Osteoblast (primary cell): ENCODE measurements around the gene SMAD4. TPM values are rescaled to one million over a fixed set of nuclear protein-coding genes. Genes with fewer than 3 reads are reported as not detected.

Experiments used
- DNase-seq: peaks from one replicate; pipeline ENCODE4 v3.0.0; 2011; ENCODE audit warnings: low spot score, mixed read lengths; ENCODE audit not compliant: insufficient read length; ENCODE audit errors: missing footprints
- H2AFZ ChIP-seq: 2 replicates; pipeline ENCODE4 v1.6.0; 2011; ENCODE audit warnings: mild to moderate bottlenecking, low read length
- H3K27ac ChIP-seq: 2 replicates; pipeline ENCODE4 v1.5.1; 2011; ENCODE audit warnings: mild to moderate bottlenecking, low read depth, low read length, moderate library complexity
- H3K27me3 ChIP-seq: 2 replicates; pipeline ENCODE4 v1.6.0; 2012; ENCODE audit warnings: mild to moderate bottlenecking, control low read depth, inconsistent platforms, low read length, moderate library complexity; ENCODE audit not compliant: insufficient read depth
- H3K36me3 ChIP-seq: 2 replicates; pipeline ENCODE4 v1.5.1; 2011; ENCODE audit warnings: mild to moderate bottlenecking, low read length, control low read depth, moderate library complexity; ENCODE audit not compliant: insufficient read depth
- H3K4me1 ChIP-seq: 2 replicates; pipeline ENCODE4 v1.5.1; 2011; ENCODE audit warnings: mild to moderate bottlenecking, low read length, control low read depth, moderate library complexity; ENCODE audit not compliant: insufficient read depth
- H3K4me2 ChIP-seq: 2 replicates; pipeline ENCODE4 v1.6.0; 2011; ENCODE audit warnings: mild to moderate bottlenecking, low read length; ENCODE audit not compliant: insufficient read depth
- H3K4me3 ChIP-seq: fragments of 200-600 bp; sonication (generic); 3 replicates; pipeline ENCODE4 v1.5.1; 2012; ENCODE audit warnings: mild to moderate bottlenecking, low read length, inconsistent platforms; ENCODE audit not compliant: insufficient read depth
- H3K79me2 ChIP-seq: 2 replicates; pipeline ENCODE4 v1.6.0; 2012; ENCODE audit warnings: mild to moderate bottlenecking, low read length, control low read depth, inconsistent platforms; ENCODE audit not compliant: insufficient read depth
- H3K9me3 ChIP-seq: 2 replicates; pipeline ENCODE4 v1.5.1; 2011; ENCODE audit warnings: low read depth, low read length, control low read depth
- H4K20me1 ChIP-seq: 2 replicates; pipeline ENCODE4 v1.6.0; 2012; ENCODE audit warnings: mild to moderate bottlenecking, low read length, control low read depth; ENCODE audit not compliant: insufficient read depth
- CTCF ChIP-seq: IDR thresholded peaks from 2 replicates; pipeline ENCODE4 v1.5.1; 2011; ENCODE audit warnings: mild to moderate bottlenecking, low read depth, low read length, moderate library complexity; ENCODE audit errors: extremely low read depth
- total RNA-seq: library from RNA; depleted of rRNA; stranded (reverse); fragments of >200 nt; gene quantifications from 2 replicates; pipeline ENCODE4 v1.2.3, GENCODE V29; 2012

SMAD4 gene
- total RNA-seq, 1 donor, result 121 TPM

- Histone ChIP-seq H3K9me3 (no peaks in the 10 kb centered on the region), H4K20me1 (no peaks in the 10 kb centered on the region), H2AFZ (no peak overlapping the region), H3K36me3 (no peaks in the 10 kb centered on the region), H3K4me3 (no peak overlapping the region), H3K4me1 (no peaks in the 10 kb centered on the region), H3K27ac (no peak overlapping the region), H3K79me2 (no peaks in the 10 kb centered on the region), H3K4me2 (no peak overlapping the region), H3K27me3 (no peaks in the 10 kb centered on the region)
- no peak for DNase-seq
- no peak for TF ChIP-seq CTCF
Measured at GRCh38 chr18:51098082-51098481, 68.1 kb downstream of the SMAD4 start.

DNA sequence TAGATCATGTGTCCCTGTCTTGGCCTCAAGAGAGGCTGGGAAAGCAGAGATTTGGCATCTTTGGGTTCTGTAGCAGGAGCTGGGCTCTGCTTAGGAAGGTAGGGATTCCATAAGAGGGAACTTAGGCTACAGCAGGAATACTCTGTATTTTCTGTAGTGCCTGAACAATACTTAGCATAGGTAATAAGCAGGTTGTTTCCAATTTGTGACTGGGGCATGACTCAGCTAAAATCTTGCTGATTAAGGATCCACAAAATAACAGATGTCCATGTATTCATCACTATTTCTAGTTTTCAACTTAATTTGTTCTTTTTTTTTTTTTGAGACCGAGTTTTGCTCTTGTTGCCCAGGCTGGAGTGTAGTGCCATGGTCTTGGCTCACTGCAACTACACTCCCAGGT lies 68.5 kb downstream of the SMAD4 start:
- H3K4me2 ChIP-seq, result no peak overlapping the region
- TF ChIP-seq CTCF, result no peak

GRCh38 chr18:51100385-51101120 lies 70.5 kb downstream of the SMAD4 start:
- Histone ChIP-seq H4K20me1 (no peaks in the 10 kb centered on the region), H2AFZ (no peak overlapping the region), H3K4me2 (no peak overlapping the region), H3K79me2 (no peaks in the 10 kb centered on the region), H3K27me3 (no peaks in the 10 kb centered on the region), H3K27ac (no peak overlapping the region), H3K4me3 (no peak overlapping the region), H3K9me3 (no peaks in the 10 kb centered on the region), H3K4me1 (no peaks in the 10 kb centered on the region), H3K36me3 (no peaks in the 10 kb centered on the region)
- no peak for TF ChIP-seq CTCF
- no peak for DNase-seq

More for the DNA sequence above, 68.5 kb downstream of the SMAD4 start:
- no peak overlapping the region for H2AFZ ChIP-seq
- no peaks in the 10 kb centered on the region for H3K9me3 ChIP-seq
- H3K79me2 ChIP-seq, result no peaks in the 10 kb centered on the region
- no peaks in the 10 kb centered on the region for H3K4me1 ChIP-seq
- no peaks in the 10 kb centered on the region for H4K20me1 ChIP-seq
- no peak overlapping the region for H3K27ac ChIP-seq
- no peaks in the 10 kb centered on the region for H3K36me3 ChIP-seq
- DNase-seq, result no peak
- H3K27me3 ChIP-seq, result no peaks in the 10 kb centered on the region
- no peak overlapping the region for H3K4me3 ChIP-seq

DNA sequence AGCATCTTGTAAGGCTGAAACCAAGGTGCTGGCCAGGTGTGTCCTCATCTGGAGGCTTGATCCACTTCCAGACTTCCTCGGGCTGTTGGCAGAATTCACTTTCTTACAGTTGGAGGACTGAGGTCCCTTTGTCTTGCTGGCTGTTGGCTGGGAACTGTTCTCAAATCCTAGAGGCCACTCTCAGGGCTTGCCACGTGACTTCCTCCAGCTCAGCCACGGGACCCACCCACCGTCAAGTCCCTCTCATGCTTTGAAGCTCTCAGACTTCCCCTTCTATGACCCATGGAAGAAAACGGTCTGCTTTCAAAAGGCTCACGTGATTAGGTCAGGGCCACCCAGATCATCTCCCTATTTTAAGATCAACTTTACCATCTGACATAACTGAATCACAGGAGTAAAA lies 77.1 kb downstream of the SMAD4 start:
- Histone ChIP-seq H2AFZ (no peak overlapping the region), H3K27ac (no peak overlapping the region), H4K20me1 (no peaks in the 10 kb centered on the region), H3K36me3 (no peaks in the 10 kb centered on the region), H3K27me3 (no peaks in the 10 kb centered on the region), H3K9me3 (no peaks in the 10 kb centered on the region), H3K4me3 (no peak overlapping the region), H3K4me2 (no peak overlapping the region), H3K79me2 (no peaks in the 10 kb centered on the region), H3K4me1 (no peaks in the 10 kb centered on the region)
- DNase-seq, result peak; percentile 29
- no peak for TF ChIP-seq CTCF
